Hypothalamus (tissue), 51 donors: Measurements from ENCODE around the gene POLD4.

ENCODE experiments used
- DNase-seq, 51 donors: peaks; one replicate each; lab custom pipeline; 2025; lab: John Stamatoyannopoulos, UW

Gene POLD4

GRCh38 chr11:67355023-67355793 lies 1.9 kb upstream of the POLD4 start:
- DNase-seq: peak in 5 of 51 donors; percentile 14 to 38 (median 21)

- peak in 2 of 51 donors; percentile 14 to 21 for DNase-seq
Measured at GRCh38 chr11:67354075-67355022, 1.0 kb upstream of the POLD4 start.

GRCh38 chr11:67352546-67353316 lies 615 bp downstream of the POLD4 start:
- DNase-seq: peak in 1 of 51 donors; percentile 58

- peak in 24 of 51 donors; percentile 9 to 67 (median 34) for DNase-seq
Measured at GRCh38 chr11:67351275-67352005, 1.9 kb downstream of the POLD4 start.

- no peak for DNase-seq
Measured at GRCh38 chr11:67349928-67350465, 3.3 kb downstream of the POLD4 start.

DNA sequence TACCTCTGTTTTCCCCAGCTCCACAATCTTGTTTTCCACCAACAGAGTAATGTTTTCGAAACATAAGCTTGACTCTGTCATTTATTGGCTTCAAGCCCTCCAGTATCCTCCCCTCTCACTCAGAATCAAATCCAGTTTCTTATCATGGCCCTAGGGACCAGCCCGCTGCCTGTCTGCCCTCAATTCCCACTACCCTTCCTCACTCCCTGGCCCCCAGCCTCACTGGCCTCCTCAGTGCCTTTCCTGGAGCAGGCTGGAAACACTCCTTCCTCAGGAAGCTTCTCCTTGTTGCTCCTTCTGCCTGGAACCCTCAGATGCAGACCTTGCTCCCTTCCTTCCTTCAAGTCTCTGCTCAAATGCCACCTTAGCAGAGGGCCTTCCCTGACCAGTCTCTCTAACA lies 3.9 kb downstream of the POLD4 start:
- no peak for DNase-seq

DNA sequence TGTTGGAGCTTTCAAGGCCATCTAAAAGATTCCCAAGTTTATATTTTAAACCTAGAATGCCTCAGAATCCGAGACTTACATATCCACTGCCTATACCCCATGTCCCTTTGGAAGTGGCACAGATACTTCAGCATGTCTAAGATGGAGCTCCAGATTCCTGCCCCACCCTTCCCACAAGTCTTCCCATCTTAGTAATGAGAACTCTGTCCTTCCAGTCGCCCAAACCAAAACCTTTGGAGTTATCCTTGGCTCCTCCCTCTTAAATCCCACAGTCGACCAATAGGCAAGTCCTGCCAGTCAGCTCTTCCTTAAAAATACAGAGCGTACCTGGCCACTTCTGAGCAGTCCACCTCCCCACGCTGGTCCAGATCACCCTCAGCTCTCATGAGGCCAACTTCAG lies 4.3 kb downstream of the POLD4 start:
- DNase-seq: no peak

DNA sequence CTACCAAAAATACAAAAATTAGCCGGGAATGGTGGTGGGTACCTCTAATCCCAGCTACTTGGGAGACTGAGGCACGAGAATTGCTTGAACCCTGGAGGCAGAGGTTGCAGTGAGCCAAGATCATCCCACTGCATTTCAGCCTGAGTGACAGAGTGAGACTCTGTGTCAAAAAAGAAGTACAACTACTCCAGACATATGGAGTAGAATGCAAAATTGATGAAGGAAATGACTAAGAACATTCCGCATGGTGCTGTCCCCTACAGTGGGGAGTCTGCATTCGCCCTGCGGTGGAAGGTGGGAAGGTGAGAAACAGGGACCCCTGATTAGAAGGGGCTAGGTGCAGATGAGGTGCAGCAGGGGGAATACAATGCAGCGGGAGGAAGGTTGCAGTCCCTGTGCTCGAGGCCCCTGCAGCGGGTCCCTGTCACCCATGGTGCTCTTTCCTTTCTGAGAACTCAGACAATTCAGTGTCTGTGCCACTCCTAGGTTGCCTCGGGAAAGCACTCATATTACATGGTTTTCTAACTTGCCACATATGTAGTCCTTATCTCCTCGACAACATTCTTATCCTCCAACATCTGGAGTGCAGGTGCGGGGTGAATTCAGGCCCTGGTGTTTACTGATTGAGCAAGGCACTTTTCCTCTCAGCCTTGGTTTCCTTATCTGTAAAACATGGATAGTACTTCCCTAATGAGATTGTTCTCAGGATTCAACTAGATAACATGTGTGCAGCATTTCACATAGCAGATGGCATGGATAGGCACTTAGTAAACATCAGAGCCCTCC lies 5.2 kb downstream of the POLD4 start:
- DNase-seq: no peak

DNA sequence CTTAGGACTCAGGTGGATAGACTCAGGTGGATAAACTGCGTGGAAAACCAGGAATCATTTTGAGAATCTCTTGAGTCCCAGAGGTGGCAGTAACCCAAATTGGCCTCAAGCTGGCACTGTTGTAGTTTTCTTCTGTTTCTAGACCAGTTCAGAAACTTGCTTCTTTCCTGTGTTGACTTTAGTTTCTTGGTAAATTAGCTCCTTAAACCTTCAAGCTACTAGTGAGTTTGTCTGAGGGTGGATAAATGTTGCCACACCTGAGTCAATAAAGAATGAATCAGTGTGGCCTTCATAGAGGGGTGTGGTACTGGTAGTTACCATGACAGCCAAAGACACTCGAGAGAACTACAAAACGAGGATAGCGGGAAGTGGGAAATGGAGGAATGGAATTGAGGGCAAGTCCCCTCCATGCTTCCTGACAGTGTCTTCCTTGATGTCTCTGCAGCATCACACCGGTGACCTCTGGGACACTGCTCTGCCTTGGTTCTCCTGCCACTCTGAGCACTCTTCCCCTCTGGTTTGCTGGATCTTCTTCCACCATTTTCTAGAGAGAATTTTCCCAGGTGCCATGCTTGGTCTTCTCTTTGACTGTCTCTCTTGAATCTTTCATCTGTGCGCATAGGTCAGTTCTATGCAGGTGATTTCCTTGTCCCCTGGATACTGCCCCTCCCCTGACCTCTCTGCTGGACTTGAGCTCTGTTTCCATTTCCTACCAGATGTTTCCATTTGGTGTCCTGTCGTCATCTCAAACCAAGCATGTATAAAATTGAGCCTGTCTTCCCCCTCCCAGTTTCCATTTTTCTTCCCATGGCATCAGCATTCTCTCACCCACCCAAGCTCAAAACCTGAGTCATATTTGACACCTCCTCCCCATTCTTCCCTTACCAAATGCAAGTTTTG lies 7.2 kb downstream of the POLD4 start:
- DNase-seq: no peak

DNA sequence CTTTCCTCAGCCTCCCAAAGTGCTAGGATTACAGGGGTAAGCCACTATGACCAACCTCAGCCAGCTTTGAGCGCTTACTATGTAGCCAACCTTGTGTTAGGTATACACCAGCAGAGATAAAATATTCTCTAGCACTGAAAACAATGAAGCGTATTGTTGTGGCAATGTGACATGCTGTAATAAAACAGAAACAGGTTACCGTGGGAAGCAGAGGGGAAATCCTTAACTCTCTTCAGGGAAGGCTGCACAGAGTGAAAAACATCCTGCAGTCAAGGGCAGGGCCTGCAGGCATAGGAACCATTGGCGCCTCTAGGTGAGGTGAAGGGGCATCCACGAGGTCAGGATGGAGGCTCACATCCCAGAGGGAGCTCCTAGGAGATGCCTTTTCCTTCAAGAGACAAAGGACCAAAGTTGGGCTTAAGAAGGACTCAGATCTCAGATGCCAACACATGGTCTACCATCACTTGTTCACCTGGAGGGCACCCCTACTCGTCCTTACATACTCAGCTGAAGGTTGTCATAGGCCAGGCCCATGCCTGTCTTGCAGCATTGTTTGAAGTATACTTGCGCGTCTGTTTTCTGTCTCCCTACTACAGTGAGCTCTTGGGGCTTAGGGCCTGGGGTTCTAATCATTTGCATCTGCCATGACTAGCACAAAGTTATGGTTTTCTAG lies 8.0 kb downstream of the POLD4 start:
- DNase-seq: no peak

DNA sequence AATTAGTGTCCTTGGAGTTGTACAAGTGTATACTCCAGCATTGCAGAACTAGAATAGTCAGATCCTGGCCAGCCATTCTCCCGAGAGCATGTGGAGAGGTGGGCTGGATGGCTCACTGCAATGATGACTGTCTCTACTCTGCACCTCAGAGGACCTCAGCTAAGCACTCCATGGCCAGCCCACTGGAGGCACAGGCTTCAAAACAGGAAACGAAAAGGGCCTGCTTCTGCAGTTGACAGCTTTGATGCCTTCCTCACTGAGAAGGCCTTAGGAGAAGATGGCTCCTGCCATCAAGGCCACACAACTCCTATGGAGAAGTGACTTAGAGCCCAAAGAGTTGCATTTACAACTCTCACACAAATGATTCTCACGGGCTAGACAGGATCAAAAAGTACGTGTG lies 9.1 kb downstream of the POLD4 start:
- peak in 1 of 51 donors; percentile 13 for DNase-seq

DNA sequence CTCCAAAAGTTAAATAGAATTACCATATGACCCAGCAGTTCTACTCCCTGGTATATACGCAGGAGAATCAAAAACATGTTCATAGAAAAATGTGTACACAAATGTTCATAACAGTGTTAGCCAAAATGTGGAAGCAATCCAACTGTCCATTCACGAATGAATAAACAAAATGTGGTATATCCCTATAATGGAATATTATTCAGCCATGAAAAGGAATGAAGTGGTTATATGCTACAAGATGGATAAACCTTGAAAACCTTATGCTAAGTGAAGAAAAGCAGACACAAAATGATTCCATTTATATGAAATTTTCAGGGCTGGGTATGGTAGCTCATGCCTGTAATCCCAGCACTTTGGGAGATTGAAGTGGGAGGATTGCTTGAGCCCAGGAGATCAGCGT lies 16.1 kb downstream of the POLD4 start:
- no peak for DNase-seq

- DNase-seq: no peak
Measured at GRCh38 chr11:67332081-67332691, 21.2 kb downstream of the POLD4 start.

GRCh38 chr11:67323526-67323925 lies 29.8 kb downstream of the POLD4 start:
- no peak for DNase-seq

DNA sequence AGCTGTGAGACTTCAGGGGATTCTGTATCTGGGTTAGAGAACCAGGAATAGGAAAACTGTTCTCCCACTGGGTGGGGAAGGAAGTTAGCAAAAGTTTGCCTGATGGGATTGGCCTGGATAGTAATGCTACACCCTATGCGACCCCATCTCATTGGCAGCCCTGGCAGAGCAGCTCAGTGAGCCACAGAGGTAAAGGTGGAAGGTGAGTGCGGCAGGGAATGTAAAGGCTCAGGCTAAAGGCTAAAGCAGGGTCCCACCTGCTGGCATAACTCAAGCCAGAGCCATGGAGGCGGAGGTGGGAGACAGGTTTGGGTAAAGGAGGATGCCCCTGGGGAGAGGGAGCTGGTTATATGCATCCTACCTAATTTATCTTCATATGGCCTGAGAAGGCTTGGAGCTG lies 31.3 kb downstream of the POLD4 start:
- no peak for DNase-seq

GRCh38 chr11:67321313-67321871 lies 32.0 kb downstream of the POLD4 start:
- no peak for DNase-seq

GRCh38 chr11:67320691-67321090 lies 32.7 kb downstream of the POLD4 start:
- no peak for DNase-seq
